COLO668 (cell line): ENCODE data around the gene GNRHR.

Experiments
- DNase-seq: peaks from one replicate; lab custom pipeline; 2025; ENCODE audit not compliant: unreplicated experiment; lab: John Stamatoyannopoulos, UW

GNRHR gene

GRCh38 chr4:67700738-67701516 lies 53.3 kb downstream of the GNRHR start, which contains the start of gene UBA6:
TSS of gene UBA6 (minus strand) at chr4:67701155. CDS start at chr4:67701119, 36 bp downstream.
- DNase-seq, result peak; percentile 98

DNA sequence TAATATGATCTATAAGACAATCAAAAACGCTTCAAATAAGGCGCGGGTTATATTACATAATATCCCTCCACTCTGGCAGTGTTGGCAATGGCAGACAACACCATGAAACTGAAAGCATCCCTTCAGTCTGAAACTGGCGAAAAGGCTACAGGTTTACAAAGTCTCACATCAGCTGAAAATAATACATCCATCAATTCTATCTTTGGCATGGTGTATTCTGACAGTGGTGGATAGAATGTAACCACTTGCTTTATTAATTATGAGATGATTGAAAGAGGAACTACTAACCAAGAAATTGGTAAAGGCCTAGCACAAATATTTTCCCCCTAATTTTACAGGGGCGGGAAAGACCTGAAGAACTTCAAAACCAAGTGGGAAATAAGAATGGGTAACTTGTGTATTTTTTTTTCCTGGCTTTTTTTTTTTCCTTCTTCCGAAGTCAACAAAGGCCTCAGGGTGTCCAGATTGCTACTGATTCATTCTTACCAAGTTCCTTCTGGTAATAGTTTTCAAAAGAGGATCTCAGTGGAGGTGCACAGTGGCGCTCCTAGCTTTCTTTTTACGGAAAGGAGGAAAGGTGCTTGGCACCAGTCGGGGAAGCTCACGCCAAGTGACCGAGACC lies 54.0 kb downstream of the GNRHR start:
- DNase-seq, result no peak

GRCh38 chr4:67699603-67700002 lies 54.6 kb downstream of the GNRHR start:
- DNase-seq, result no peak

DNA sequence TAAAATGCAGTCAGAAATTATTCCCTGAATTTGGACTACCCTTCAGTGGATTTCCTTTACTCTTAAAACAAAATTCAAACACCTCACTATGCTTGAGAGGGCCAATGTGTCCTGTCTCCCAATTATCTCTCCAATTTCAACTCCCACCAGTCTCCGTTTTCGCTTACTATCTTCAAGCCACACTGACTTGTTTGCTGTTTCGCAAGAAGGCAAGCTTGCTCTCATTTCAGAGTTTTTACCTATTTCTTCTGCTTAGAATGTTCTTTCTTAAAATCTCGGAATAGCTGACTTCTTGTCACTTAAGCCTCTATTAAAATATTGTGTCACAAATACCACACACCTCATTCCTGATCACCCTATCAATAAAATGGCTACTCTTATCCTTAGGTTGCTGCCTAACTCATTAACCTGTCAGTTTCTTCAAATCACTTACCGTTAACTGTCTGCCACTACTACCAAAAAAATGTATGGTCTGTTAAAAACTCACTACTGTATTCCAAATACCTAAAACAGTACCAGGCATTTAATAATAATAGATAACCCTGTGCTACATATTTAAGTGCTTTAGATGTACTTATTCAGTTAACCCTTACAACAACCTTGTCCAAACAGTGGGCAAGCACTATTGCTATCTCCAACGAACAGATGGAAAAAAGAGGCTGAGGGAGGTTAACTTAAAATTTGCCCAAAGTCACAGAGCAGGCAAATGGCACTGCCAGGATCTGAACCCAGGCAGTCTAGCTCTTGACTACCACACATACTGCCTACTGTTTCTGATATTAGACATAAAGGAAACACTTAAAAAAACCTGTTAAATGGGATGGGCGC lies 56.1 kb downstream of the GNRHR start:
- no peak for DNase-seq

DNA sequence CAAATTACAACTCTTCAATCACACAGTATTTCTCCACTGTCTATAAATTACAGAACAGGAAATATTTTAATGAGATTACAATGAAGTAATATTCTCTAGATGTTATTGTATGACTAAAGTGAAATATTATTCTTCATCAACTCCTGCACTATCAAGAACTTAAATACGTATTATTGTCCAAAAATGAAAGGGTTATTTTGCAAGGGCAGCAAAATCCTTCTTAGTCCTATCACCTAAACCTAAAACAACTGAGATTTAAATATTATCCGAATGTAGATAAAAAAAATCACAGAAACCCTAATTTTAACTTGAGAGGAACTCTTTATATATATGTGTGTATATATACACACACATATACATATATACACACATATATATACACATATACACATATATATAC lies 58.1 kb downstream of the GNRHR start:
- no peak for DNase-seq

GRCh38 chr4:67694662-67695061 lies 59.5 kb downstream of the GNRHR start:
- no peak for DNase-seq

- no peak for DNase-seq
Observed at GRCh38 chr4:67691328-67691727, 62.9 kb downstream of the GNRHR start.
